HepG2 (cell line): ENCODE data around the gene MDP1. TPM values are rescaled to one million over a fixed set of nuclear protein-coding genes. Genes with fewer than 3 reads are reported as not detected.

ENCODE experiments used
- ELF4 ChIP-seq: sonication (generic); formaldehyde crosslinking; IDR thresholded peaks from 2 replicates; pipeline ENCODE4 v1.5.0; 2020; ENCODE audit warnings: missing genetic modification reagents, mild to moderate bottlenecking, moderate library complexity, borderline replicate concordance
- ETS1 ChIP-seq: sonication (generic); formaldehyde crosslinking; IDR thresholded peaks from 2 replicates; pipeline ENCODE4 v1.4.0; 2020; ENCODE audit warnings: missing genetic modification reagents
- FOXJ3 ChIP-seq: sonication (generic); formaldehyde crosslinking; IDR thresholded peaks from 2 replicates; pipeline ENCODE4 v1.4.0; 2020; ENCODE audit warnings: missing genetic modification reagents, mild to moderate bottlenecking, borderline replicate concordance
- FOXK1 ChIP-seq: sonication (generic); formaldehyde crosslinking; IDR thresholded peaks from 2 replicates; pipeline ENCODE4 v1.4.0; 2020; ENCODE audit warnings: low read depth, missing genetic modification reagents, borderline replicate concordance
- FOXO1 ChIP-seq: sonication (generic); formaldehyde crosslinking; IDR thresholded peaks from 2 replicates; pipeline ENCODE4 v1.4.0; 2020; ENCODE audit warnings: missing genetic modification reagents
- NFE2 ChIP-seq: sonication (generic); formaldehyde crosslinking; IDR thresholded peaks from 2 replicates; pipeline ENCODE4 v1.4.0; 2020; ENCODE audit warnings: missing genetic modification reagents
- PRDM15 ChIP-seq: sonication (generic); formaldehyde crosslinking; IDR thresholded peaks from 2 replicates; pipeline ENCODE4 v1.4.0; 2020; ENCODE audit warnings: missing genetic modification reagents
- ZMAT3 ChIP-seq: sonication (generic); formaldehyde crosslinking; conservative IDR thresholded peaks from 2 replicates; pipeline ENCODE4 v1.7.0; 2021; ENCODE audit warnings: missing genetic modification reagents
- ZNF281 ChIP-seq: sonication (generic); formaldehyde crosslinking; IDR thresholded peaks from 2 replicates; pipeline ENCODE4 v1.4.0; 2020; ENCODE audit warnings: missing genetic modification reagents, borderline replicate concordance
- ZNF616 ChIP-seq: sonication (generic); formaldehyde crosslinking; IDR thresholded peaks from 2 replicates; pipeline ENCODE4 v1.5.0; 2020; ENCODE audit warnings: low read depth, mild to moderate bottlenecking, missing genetic modification reagents
- ZNF652 ChIP-seq: IDR thresholded peaks from 2 replicates; pipeline ENCODE4 v1.6.1; 2016; ENCODE audit warnings: low read depth, borderline replicate concordance
- ZNF724P ChIP-seq: sonication (generic); formaldehyde crosslinking; IDR thresholded peaks from 2 replicates; pipeline ENCODE4 v1.8.0; 2022; ENCODE audit warnings: missing genetic modification reagents, borderline replicate concordance
- ZNF782 ChIP-seq: sonication (generic); formaldehyde crosslinking; IDR thresholded peaks from 2 replicates; pipeline ENCODE4 v1.4.0; 2020; ENCODE audit warnings: missing genetic modification reagents, mild to moderate bottlenecking, borderline replicate concordance
- ZSCAN9 ChIP-seq: IDR thresholded peaks from 2 replicates; pipeline ENCODE4 v1.6.1; 2016; ENCODE audit warnings: borderline replicate concordance
- polyA plus RNA-seq, 8 experiments: library from polyadenylated mRNA; depleted of rRNA in 3 of 8; stranded (reverse) in 7 of 8; unstranded in 1 of 8; fragments of >200 nt; fragmentation: Illumina TruSeq in 4 of 8; extraction: Trizol in 4 of 8; gene quantifications; 2 replicates each; pipeline versions ENCODE4 v1.2.1 to v1.2.3, GENCODE V29; 2011 to 2016; ENCODE audit warnings: low read depth in 4 of 8, missing spikeins in 1 of 8, mixed read lengths in 1 of 8; ENCODE audit not compliant: insufficient read depth in 1 of 8
- total RNA-seq, 5 experiments: library from RNA; depleted of rRNA; stranded (reverse); fragments of >200 nt; fragmentation: Illumina TruSeq; extraction: Trizol; gene quantifications; 2 replicates each; pipeline ENCODE4 v1.2.3, GENCODE V29; 2016; ENCODE audit warnings: low read depth in 1 of 5
- TF ChIP-seq, protein P1 (sequence below): sonication (generic); formaldehyde crosslinking; IDR thresholded peaks from 2 replicates; pipeline ENCODE4 v1.8.0; 2022; ENCODE audit warnings: low read depth, missing genetic modification reagents
- TF ChIP-seq, protein P2 (sequence below): sonication (generic); formaldehyde crosslinking; IDR thresholded peaks from 2 replicates; pipeline ENCODE4 v1.4.0; 2020; ENCODE audit warnings: missing genetic modification reagents

MDP1 gene
- total and polyA plus RNA-seq, 2 of the 13 experiments (the other 11 are each of a cell fraction or from before 2014, with no cell fraction given) = 44.1 to 48.7 TPM

GRCh38 chr14:24212924-24213865 lies 2.7 kb downstream of the MDP1 start, which contains the start of gene CHMP4A (continued):
- TF ChIP-seq ZNF281 (CRISPR knock-in tag) = no peak; the same call in 1 of the 2 replicates
- peak; percentile 84; the same call in 1 of the 2 replicates for TF ChIP-seq ZNF616 (CRISPR knock-in tag)
- 0 out of 2 replicates have a peak, but pooled peaks have one; percentile 73 for TF ChIP-seq PRDM15 (CRISPR knock-in tag)
- TF ChIP-seq NFE2 = no peak
- TF ChIP-seq ZMAT3 (CRISPR knock-in tag) = peak; percentile 95
- peak; percentile 98 for TF ChIP-seq ZNF724P
- TF ChIP-seq FOXJ3 (CRISPR knock-in tag) = peak; percentile 90
- TF ChIP-seq FOXO1 (CRISPR knock-in tag) = peak; percentile 85
- peak; percentile 98 for TF ChIP-seq FOXK1
- TF ChIP-seq, protein P1, sequence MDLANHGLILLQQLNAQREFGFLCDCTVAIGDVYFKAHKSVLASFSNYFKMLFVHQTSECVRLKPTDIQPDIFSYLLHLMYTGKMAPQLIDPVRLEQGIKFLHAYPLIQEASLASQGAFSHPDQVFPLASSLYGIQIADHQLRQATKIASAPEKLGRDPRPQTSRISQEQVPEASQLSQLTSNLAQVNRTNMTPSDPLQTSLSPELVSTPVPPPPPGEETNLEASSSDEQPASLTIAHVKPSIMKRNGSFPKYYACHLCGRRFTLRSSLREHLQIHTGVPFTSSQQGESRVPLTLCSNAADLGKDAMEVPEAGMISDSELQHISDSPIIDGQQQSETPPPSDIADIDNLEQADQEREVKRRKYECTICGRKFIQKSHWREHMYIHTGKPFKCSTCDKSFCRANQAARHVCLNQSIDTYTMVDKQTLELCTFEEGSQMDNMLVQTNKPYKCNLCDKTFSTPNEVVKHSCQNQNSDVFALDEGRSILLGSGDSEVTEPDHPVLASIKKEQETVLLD (CRISPR knock-in tag) = peak; percentile 89
- TF ChIP-seq ZNF652 (CRISPR knock-in tag) = no peak; the same call in 1 of the 2 replicates
- peak; percentile 89 for TF ChIP-seq ZNF782 (CRISPR knock-in tag)
- TF ChIP-seq ETS1 (CRISPR knock-in tag) = peak; percentile 99
- TF ChIP-seq, protein P2, sequence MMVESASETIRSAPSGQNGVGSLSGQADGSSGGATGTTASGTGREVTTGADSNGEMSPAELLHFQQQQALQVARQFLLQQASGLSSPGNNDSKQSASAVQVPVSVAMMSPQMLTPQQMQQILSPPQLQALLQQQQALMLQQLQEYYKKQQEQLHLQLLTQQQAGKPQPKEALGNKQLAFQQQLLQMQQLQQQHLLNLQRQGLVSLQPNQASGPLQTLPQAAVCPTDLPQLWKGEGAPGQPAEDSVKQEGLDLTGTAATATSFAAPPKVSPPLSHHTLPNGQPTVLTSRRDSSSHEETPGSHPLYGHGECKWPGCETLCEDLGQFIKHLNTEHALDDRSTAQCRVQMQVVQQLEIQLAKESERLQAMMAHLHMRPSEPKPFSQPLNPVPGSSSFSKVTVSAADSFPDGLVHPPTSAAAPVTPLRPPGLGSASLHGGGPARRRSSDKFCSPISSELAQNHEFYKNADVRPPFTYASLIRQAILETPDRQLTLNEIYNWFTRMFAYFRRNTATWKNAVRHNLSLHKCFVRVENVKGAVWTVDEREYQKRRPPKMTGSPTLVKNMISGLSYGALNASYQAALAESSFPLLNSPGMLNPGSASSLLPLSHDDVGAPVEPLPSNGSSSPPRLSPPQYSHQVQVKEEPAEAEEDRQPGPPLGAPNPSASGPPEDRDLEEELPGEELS = peak; percentile 82; the same call in 1 of the 2 replicates
- no peak; the same call in 1 of the 2 replicates for TF ChIP-seq ZSCAN9 (CRISPR knock-in tag)
- TF ChIP-seq ELF4 = peak; percentile 97; the same call in 1 of the 2 replicates
